Measurements from ENCODE around the gene GMDS. TPM values are rescaled to one million over a fixed set of nuclear protein-coding genes. Genes with fewer than 3 reads are reported as not detected.
A peak's percentile ranks its signal among the peaks of the same experiment; 100 is the strongest.

The GMDS gene
- total and polyA plus RNA-seq, 2 of the 8 experiments (the other 6 are each of a cell fraction or from before 2014, with no cell fraction given): 16.8 to 50.0 TPM

- H3K4me1 ChIP-seq (replicated peaks in 1 of 4; ENCODE audit: control insufficient read depth in 3 of 4, insufficient read depth in 4 of 4, low read length in 3 of 4): peaks cover 0 to 4% (median 4%) of the 10 kb centered on the region in 4 experiments; a peak in 4 of 7 replicates
- TF ChIP-seq ATF3 (IDR thresholded peaks at IDR 0.05; ENCODE audit: insufficient read depth, low read depth, low read length) (no peak), USF2 (IDR thresholded peaks at IDR 0.05; ENCODE audit: low read length) (no peak), TBP (IDR thresholded peaks at IDR 0.05; ENCODE audit: low read depth, low read length) (no peak), CTCF (IDR thresholded peaks at IDR 0.05; ENCODE audit: control extremely low read depth in 1 of 3, insufficient read depth in 1 of 3, low read depth in 1 of 3, low read length in 3 of 3) (no peak), RBBP5 (IDR thresholded peaks at IDR 0.05; ENCODE audit: borderline replicate concordance, low read depth, low read length) (no peak), POLR2AphosphoS5 (IDR thresholded peaks at IDR 0.05; ENCODE audit: low read depth, low read length) (no peak), CTBP2 (IDR thresholded peaks at IDR 0.05; ENCODE audit: borderline replicate concordance, insufficient read depth, insufficient read length, low read length) (no peak)
Measured at GRCh38 chr6:1925743-1926430, 319.5 kb downstream of the GMDS start.

More at GRCh38 chr6:1925743-1926430, 319.5 kb downstream of the GMDS start:
- peaks cover 2% of the 10 kb centered on the region; the same call in 1 of the 2 replicates for H3K23me2 ChIP-seq (ENCODE audit: low read depth, low read length)
- H3K14ac ChIP-seq (ENCODE audit: insufficient read length): no peak overlapping the region
- POLR2A ChIA-PET (ENCODE audit: partially characterized antibody): no interaction called here
- no peak for DNase-seq (ENCODE audit: low read depth in 1 of 2, low spot score in 2 of 2)
- no peak overlapping the region for H3K56ac ChIP-seq (replicated peaks; ENCODE audit: insufficient read length, low read depth, low read length)
- 0 out of 4 replicates have a peak overlapping the region, but pooled peaks of 1 of the 2 experiments have one; percentile 13 for H3K4me2 ChIP-seq (ENCODE audit: insufficient read depth in 1 of 2, low read depth in 2 of 2, low read length in 2 of 2)
- H2BK20ac ChIP-seq (ENCODE audit: low read length): no peak overlapping the region
- no peak overlapping the region for H3K18ac ChIP-seq (ENCODE audit: extremely low read depth, low read length)
- H2BK5ac ChIP-seq (ENCODE audit: low read depth, low read length): no peak overlapping the region
- H4K20me1 ChIP-seq (replicated peaks in 1 of 2; ENCODE audit: control insufficient read depth in 1 of 2, insufficient read depth in 2 of 2, low read length in 2 of 2): no peaks in the 10 kb centered on the region
- no peak overlapping the region for H2BK120ac ChIP-seq (replicated peaks; ENCODE audit: low read depth, low read length)
- H3K79me2 ChIP-seq (ENCODE audit: control insufficient read depth in 1 of 2, insufficient read depth in 2 of 2, low read length in 2 of 2): no peaks in the 10 kb centered on the region
- CTCF ChIA-PET (ENCODE audit: partially characterized antibody): interaction anchor here (0.9 kb wide), 1 partner anchor 106 kb away, joined by 3 read pairs; no protein-coding TSS in a partner anchor
- peaks cover 0 to 4% (median 0%) of the 10 kb centered on the region in 4 experiments; a peak in 1 of 8 replicates for H3K36me3 ChIP-seq (ENCODE audit: control insufficient read depth in 2 of 4, insufficient read depth in 4 of 4, low read length in 3 of 4)
- no peak overlapping the region for H3K23ac ChIP-seq (ENCODE audit: insufficient read length)
- H3K4ac ChIP-seq (replicated peaks; ENCODE audit: insufficient read length, low read depth, low read length): no peak overlapping the region
- no peak overlapping the region for H3K4me3 ChIP-seq (ENCODE audit: extremely low read depth in 1 of 4, insufficient read depth in 2 of 4, low read depth in 3 of 4, low read length in 4 of 4)
- H3K27ac ChIP-seq (ENCODE audit: low read depth, low read length): no peak overlapping the region
- H4K8ac ChIP-seq (ENCODE audit: extremely low read depth, insufficient read depth, low read length): no peak overlapping the region
- H3K9me3 ChIP-seq (ENCODE audit: insufficient read depth in 2 of 2, low read depth in 1 of 2, low read length in 1 of 2): no peaks in the 10 kb centered on the region; a peak in 1 of 4 replicates
- no peak overlapping the region for H4K5ac ChIP-seq (ENCODE audit: insufficient read length, low read depth, low read length)
- no peak overlapping the region for H2AFZ ChIP-seq (ENCODE audit: low read length)
- H4K91ac ChIP-seq (replicated peaks; ENCODE audit: insufficient read length, low read length): no peak overlapping the region
- FAIRE-seq: no peak
- 82% methylated on average over 9 of the region's 10 CpGs; no CpG with 5 or more reads in 1 of the 2 experiments for WGBS, 2 experiments (ENCODE audit: extremely low coverage in 1 of 2, insufficient coverage in 1 of 2, insufficient read length in 1 of 2, insufficient replicate concordance in 2 of 2, low coverage in 1 of 2, low lambda C conversion rate in 2 of 2, missing lambda C conversion rate in 1 of 2)
- no peak overlapping the region for H2BK12ac ChIP-seq (ENCODE audit: low read depth, low read length)
- peaks cover 0 to 1% (median 0%) of the 10 kb centered on the region in 4 experiments; a peak in 1 of 7 replicates for H3K27me3 ChIP-seq (replicated peaks in 1 of 4; ENCODE audit: control insufficient read depth in 3 of 4, extremely low read depth in 1 of 4, insufficient read depth in 3 of 4, low read length in 3 of 4)
- no peak overlapping the region for H3K9ac ChIP-seq (replicated peaks in 1 of 4; ENCODE audit: extremely low read depth in 1 of 4, low read depth in 3 of 4, low read length in 3 of 4)
- H2AK5ac ChIP-seq (ENCODE audit: low read depth, low read length): no peak overlapping the region
- no peaks in the 10 kb centered on the region; the same call in 1 of the 2 replicates for H3K79me1 ChIP-seq (ENCODE audit: low read depth, low read length)
- no peak overlapping the region for H2BK15ac ChIP-seq (ENCODE audit: low read length)
